ENCODE measurements around the gene HMCN2.
"Not testable (repeated sequence)": the region's sequence is repeated elsewhere in the genome, so short reads cannot be mapped to it uniquely, and the experiment has no call there.

HMCN2 gene

GRCh38 chr9:130430734-130431535 lies 165.4 kb downstream of the HMCN2 start:
- TF ChIP-seq CTCF (IDR thresholded peaks at IDR 0.05; ENCODE audit: low read length, missing control alignments): no peak
- no peak for DNase-seq (ENCODE audit: low read depth)
- H3K4me3 ChIP-seq (replicated peaks; ENCODE audit: low read depth, low read length): no peak overlapping the region

GRCh38 chr9:130431536-130432303 lies 166.2 kb downstream of the HMCN2 start:
- H3K4me3 ChIP-seq (replicated peaks; ENCODE audit: low read depth, low read length): no peak overlapping the region
- TF ChIP-seq CTCF (IDR thresholded peaks at IDR 0.05; ENCODE audit: low read length, missing control alignments): no peak
- DNase-seq (ENCODE audit: low read depth): no peak

GRCh38 chr9:130432362-130432761 lies 166.8 kb downstream of the HMCN2 start:
- TF ChIP-seq CTCF (IDR thresholded peaks at IDR 0.05; ENCODE audit: low read length, missing control alignments): no peak
- H3K4me3 ChIP-seq (replicated peaks; ENCODE audit: low read depth, low read length): no peak overlapping the region
- no peak for DNase-seq (ENCODE audit: low read depth)

GRCh38 chr9:130432796-130433167 lies 167.2 kb downstream of the HMCN2 start:
- DNase-seq (ENCODE audit: low read depth): no peak
- no peak for TF ChIP-seq CTCF (IDR thresholded peaks at IDR 0.05; ENCODE audit: low read length, missing control alignments)
- no peak overlapping the region for H3K4me3 ChIP-seq (replicated peaks; ENCODE audit: low read depth, low read length)

GRCh38 chr9:130433168-130433946 lies 167.8 kb downstream of the HMCN2 start:
- H3K4me3 ChIP-seq (replicated peaks; ENCODE audit: low read depth, low read length): no peak overlapping the region
- no peak for TF ChIP-seq CTCF (IDR thresholded peaks at IDR 0.05; ENCODE audit: low read length, missing control alignments)
- peak; percentile 49 for DNase-seq (ENCODE audit: low read depth)

- TF ChIP-seq CTCF (IDR thresholded peaks at IDR 0.05; ENCODE audit: low read length, missing control alignments): no peak
- no peak overlapping the region for H3K4me3 ChIP-seq (replicated peaks; ENCODE audit: low read depth, low read length)
- DNase-seq (ENCODE audit: low read depth): no peak
Observed at GRCh38 chr9:130433947-130434262, 168.3 kb downstream of the HMCN2 start.

- H3K4me3 ChIP-seq (replicated peaks; ENCODE audit: low read depth, low read length); DNase-seq (ENCODE audit: low read depth): not testable (repeated sequence)
Observed at GRCh38 chr9:130434656-130435055, 169.1 kb downstream of the HMCN2 start.

Measured in fibroblast of pulmonary artery (primary cell).